ENCODE results near the gene PEX5L. TPM values are rescaled to one million over a fixed set of nuclear protein-coding genes. Genes with fewer than 3 reads are reported as not detected.

Gene PEX5L
- total and polyA plus RNA-seq, 2 donors (not counting 1 experiment from before 2014, with no cell fraction given), result not detected

DNA sequence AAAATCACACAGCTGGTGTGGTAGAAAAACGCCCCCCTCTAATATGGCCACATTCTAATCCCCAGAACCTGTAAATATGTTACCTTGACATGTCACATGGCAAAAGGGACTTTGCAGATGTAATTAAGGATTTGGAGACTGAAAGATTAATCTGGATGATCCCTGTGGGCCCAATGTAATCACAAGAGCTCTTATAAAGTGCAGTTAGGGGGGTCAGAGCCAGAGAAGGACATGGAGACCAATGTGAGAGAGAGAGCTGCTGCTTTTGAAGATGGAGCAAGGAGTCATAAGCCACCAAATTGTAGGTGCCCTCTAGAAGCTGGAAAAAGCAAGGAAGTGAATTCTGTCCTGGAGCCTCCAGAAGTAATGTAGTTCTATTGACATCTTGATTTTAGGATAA is 152.6 kb downstream of the PEX5L start:
- CTCF ChIA-PET, result no interaction called here
- H4K20me1 ChIP-seq (ENCODE audit: control insufficient read depth, insufficient read depth, low read length, poor library complexity, severe bottlenecking), result no peaks in the 10 kb centered on the region
- intact Hi-C loops (cut with micrococcal nuclease), result no loop called here
- no peak overlapping the region for H3K4me2 ChIP-seq (replicated peaks; ENCODE audit: low read depth, low read length, poor library complexity, severe bottlenecking)
- Mint-ChIP-seq H3K9me3 (ENCODE audit: insufficient read depth) (no peaks in the 10 kb centered on the region), H3K27ac (no peak overlapping the region), H3K27me3 (peaks cover 9% of the 10 kb centered on the region), H3K4me1 (no peaks in the 10 kb centered on the region), H3K4me3 (no peak overlapping the region)
- POLR2A ChIA-PET, result no interaction called here
- no peak for TF ChIP-seq EZH2 (IDR thresholded peaks at IDR 0.05; ENCODE audit: borderline replicate concordance, insufficient read depth, low read depth, low read length, poor library complexity, severe bottlenecking)
- TF ChIP-seq, protein P1, sequence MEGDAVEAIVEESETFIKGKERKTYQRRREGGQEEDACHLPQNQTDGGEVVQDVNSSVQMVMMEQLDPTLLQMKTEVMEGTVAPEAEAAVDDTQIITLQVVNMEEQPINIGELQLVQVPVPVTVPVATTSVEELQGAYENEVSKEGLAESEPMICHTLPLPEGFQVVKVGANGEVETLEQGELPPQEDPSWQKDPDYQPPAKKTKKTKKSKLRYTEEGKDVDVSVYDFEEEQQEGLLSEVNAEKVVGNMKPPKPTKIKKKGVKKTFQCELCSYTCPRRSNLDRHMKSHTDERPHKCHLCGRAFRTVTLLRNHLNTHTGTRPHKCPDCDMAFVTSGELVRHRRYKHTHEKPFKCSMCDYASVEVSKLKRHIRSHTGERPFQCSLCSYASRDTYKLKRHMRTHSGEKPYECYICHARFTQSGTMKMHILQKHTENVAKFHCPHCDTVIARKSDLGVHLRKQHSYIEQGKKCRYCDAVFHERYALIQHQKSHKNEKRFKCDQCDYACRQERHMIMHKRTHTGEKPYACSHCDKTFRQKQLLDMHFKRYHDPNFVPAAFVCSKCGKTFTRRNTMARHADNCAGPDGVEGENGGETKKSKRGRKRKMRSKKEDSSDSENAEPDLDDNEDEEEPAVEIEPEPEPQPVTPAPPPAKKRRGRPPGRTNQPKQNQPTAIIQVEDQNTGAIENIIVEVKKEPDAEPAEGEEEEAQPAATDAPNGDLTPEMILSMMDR (IDR thresholded peaks at IDR 0.05), result no peak
- no peak overlapping the region for H3K27ac ChIP-seq (ENCODE audit: low read length in 2 of 2)
- no peaks in the 10 kb centered on the region for H3K9me3 ChIP-seq (ENCODE audit: control extremely low read depth in 1 of 3, control insufficient read depth in 2 of 3, insufficient read depth in 1 of 3, low read length in 2 of 3)
- no CpG with 5 or more reads among the region's 1 CpG for WGBS (ENCODE audit: insufficient coverage)
- H3K79me2 ChIP-seq (ENCODE audit: control insufficient read depth, insufficient read depth, low read length), result no peaks in the 10 kb centered on the region
- H3K9ac ChIP-seq (ENCODE audit: low read length), result no peak overlapping the region
- H3K4me3 ChIP-seq (ENCODE audit: control extremely low read depth in 1 of 5, extremely low read depth in 1 of 5, insufficient read depth in 1 of 5, low read depth in 2 of 5, low read length in 4 of 5), result no peak overlapping the region
- H3K4me1 ChIP-seq (ENCODE audit: control insufficient read depth in 2 of 2, insufficient read depth in 2 of 2, low read length in 2 of 2), result no peaks in the 10 kb centered on the region
- ATAC-seq (ENCODE audit: low read depth) (no peak), DNase-seq (no peak)
- H3K27me3 ChIP-seq (replicated peaks in 1 of 4; ENCODE audit: control extremely low read depth in 1 of 4, control insufficient read depth in 3 of 4, insufficient read depth in 4 of 4, low read length in 3 of 4), result peaks cover 0 to 4% (median 2%) of the 10 kb centered on the region in 4 experiments
- H2AFZ ChIP-seq (ENCODE audit: insufficient read depth, low read depth, low read length, poor library complexity, severe bottlenecking), result no peak overlapping the region
- no peaks in the 10 kb centered on the region for H3K36me3 ChIP-seq (replicated peaks in 1 of 2; ENCODE audit: control extremely low read depth in 1 of 2, control insufficient read depth in 1 of 2, extremely low read depth in 1 of 2, insufficient read depth in 2 of 2, low read length in 1 of 2)

DNA sequence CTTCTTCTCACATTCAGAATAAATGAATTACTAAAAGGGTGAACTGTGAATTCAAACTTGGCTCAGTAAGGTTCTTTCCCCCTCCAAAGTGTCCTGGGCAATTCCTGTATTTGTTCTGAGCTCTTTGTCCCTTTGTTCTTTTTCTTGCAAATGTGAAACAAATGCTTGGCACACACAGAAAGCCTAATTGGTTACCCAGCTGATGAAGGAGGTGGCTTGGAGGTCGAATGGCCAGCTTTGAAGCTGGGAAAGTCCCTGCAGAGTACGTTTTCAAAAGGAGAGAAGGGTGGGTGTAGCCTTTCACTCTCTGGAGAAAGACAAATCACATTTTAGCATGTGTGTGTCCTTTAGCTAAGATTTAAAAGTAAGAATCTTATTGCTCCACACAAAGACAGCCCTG is 154.4 kb downstream of the PEX5L start:
- H3K79me2 ChIP-seq (ENCODE audit: control insufficient read depth, insufficient read depth, low read length), result no peaks in the 10 kb centered on the region
- H3K9ac ChIP-seq (ENCODE audit: low read length), result no peak overlapping the region
- no peak overlapping the region for H3K4me2 ChIP-seq (replicated peaks; ENCODE audit: low read depth, low read length, poor library complexity, severe bottlenecking)
- Mint-ChIP-seq H3K4me1 (no peaks in the 10 kb centered on the region), H3K4me3 (no peak overlapping the region), H3K27ac (no peak overlapping the region), H3K9me3 (ENCODE audit: insufficient read depth) (no peaks in the 10 kb centered on the region), H3K27me3 (peaks cover 22% of the 10 kb centered on the region)
- POLR2A ChIA-PET, result no interaction called here
- TF ChIP-seq, protein P1 (IDR thresholded peaks at IDR 0.05), result no peak
- TF ChIP-seq EZH2 (IDR thresholded peaks at IDR 0.05; ENCODE audit: borderline replicate concordance, insufficient read depth, low read depth, low read length, poor library complexity, severe bottlenecking), result no peak
- no peaks in the 10 kb centered on the region for H3K36me3 ChIP-seq (replicated peaks in 1 of 2; ENCODE audit: control extremely low read depth in 1 of 2, control insufficient read depth in 1 of 2, extremely low read depth in 1 of 2, insufficient read depth in 2 of 2, low read length in 1 of 2)
- no peak overlapping the region for H3K27ac ChIP-seq (ENCODE audit: low read length in 2 of 2)
- DNase-seq (no peak), ATAC-seq (ENCODE audit: low read depth) (no peak)
- H2AFZ ChIP-seq (ENCODE audit: insufficient read depth, low read depth, low read length, poor library complexity, severe bottlenecking), result no peak overlapping the region
- H3K4me3 ChIP-seq (ENCODE audit: control extremely low read depth in 1 of 5, extremely low read depth in 1 of 5, insufficient read depth in 1 of 5, low read depth in 2 of 5, low read length in 4 of 5), result no peak overlapping the region
- H3K9me3 ChIP-seq (ENCODE audit: control extremely low read depth in 1 of 3, control insufficient read depth in 2 of 3, insufficient read depth in 1 of 3, low read length in 2 of 3), result no peaks in the 10 kb centered on the region
- no CpG with 5 or more reads among the region's 2 CpGs for WGBS (ENCODE audit: insufficient coverage)
- no peaks in the 10 kb centered on the region for H4K20me1 ChIP-seq (ENCODE audit: control insufficient read depth, insufficient read depth, low read length, poor library complexity, severe bottlenecking)
- H3K4me1 ChIP-seq (ENCODE audit: control insufficient read depth in 2 of 2, insufficient read depth in 2 of 2, low read length in 2 of 2), result no peaks in the 10 kb centered on the region
- H3K27me3 ChIP-seq (replicated peaks in 1 of 4; ENCODE audit: control extremely low read depth in 1 of 4, control insufficient read depth in 3 of 4, insufficient read depth in 4 of 4, low read length in 3 of 4), result peaks cover 0 to 5% (median 4%) of the 10 kb centered on the region in 4 experiments
- intact Hi-C loops (cut with micrococcal nuclease), result no loop called here
- CTCF ChIA-PET, result no interaction called here
